Hepatocyte (in vitro differentiated cells): Measurements from ENCODE around the gene FOSL2.

Source experiments
- CTCF ChIP-seq: fragments of 200-600 bp; sonication (generic); IDR thresholded peaks from 2 replicates; pipeline ENCODE4 v1.5.1; 2016; ENCODE audit warnings: antibody characterized with exemption, mild to moderate bottlenecking; ENCODE audit not compliant: poor library complexity
- EZH2 ChIP-seq: fragments of 200-600 bp; sonication (generic); IDR thresholded peaks from 2 replicates; pipeline ENCODE4 v1.6.1; 2016; ENCODE audit warnings: antibody characterized with exemption, mild to moderate bottlenecking, borderline replicate concordance
- EZH2phosphoT487 ChIP-seq: fragments of 200-600 bp; sonication (generic); IDR thresholded peaks from one replicate; pipeline ENCODE4 v1.6.1; 2018; ENCODE audit warnings: antibody characterized with exemption, mild to moderate bottlenecking, low read depth, moderate library complexity; ENCODE audit not compliant: unreplicated experiment, severe bottlenecking

GRCh38 chr2:28343971-28344715 is 48.5 kb upstream of the FOSL2 start:
- TF ChIP-seq EZH2phosphoT487 (no peak), CTCF (no peak), EZH2 (no peak)
